ENCODE data around the gene BRD3. TPM values are rescaled to one million over a fixed set of nuclear protein-coding genes. Genes with fewer than 3 reads are reported as not detected.

The BRD3 gene
- total RNA-seq (2022; extraction: Qiagen RNA extraction): 14.3 to 18.8 TPM (median 18.0 TPM) in 5 replicates

GRCh38 chr9:134067904-134068743 lies at the start of gene BRD3:
Gene BRD3 (minus strand): TSS chr9:134068026. CDS start chr9:134053477, 14,549 bp downstream.

GRCh38 chr9:134024828-134025605 lies 42.8 kb downstream of the BRD3 start, which contains the start of gene BRD3OS:
Gene BRD3OS (plus strand): TSS chr9:134025481. CDS start chr9:134026748, 1,267 bp downstream.

GRCh38 chr9:133991964-133992779 lies 75.7 kb downstream of the BRD3 start, which contains the start of gene VAV2:
Gene VAV2 (minus strand): TSS chr9:133992324. CDS start chr9:133992278, 46 bp downstream.

Other genes with a start within 250 kb of the BRD3 start
- gene VAV2, start 75.7 kb downstream of the BRD3 start, total RNA-seq (2022; extraction: Qiagen RNA extraction): 33.4 to 41.6 TPM (median 39.5 TPM) in 5 replicates
- gene BRD3OS, start 42.5 kb downstream of the BRD3 start, total RNA-seq (2022; extraction: Qiagen RNA extraction): 15.0 to 20.3 TPM (median 18.5 TPM) in 5 replicates
- gene WDR5, start 68.1 kb upstream of the BRD3 start, total RNA-seq (2022; extraction: Qiagen RNA extraction): 51.2 to 63.6 TPM (median 62.6 TPM) in 5 replicates
- gene RNU6ATAC, start 96.5 kb upstream of the BRD3 start, total RNA-seq (2022; extraction: Qiagen RNA extraction): not detected in 5 replicates